ENCODE data around the gene TNFRSF1A.
"Not testable (repeated sequence)": the region's sequence is repeated elsewhere in the genome, so short reads cannot be mapped to it uniquely, and the experiment has no call there.

Gene TNFRSF1A

GRCh38 chr12:6338955-6339354 lies 2.9 kb downstream of the TNFRSF1A start:
- H3K79me2 ChIP-seq (ENCODE audit: insufficient read depth, low read length) = peaks cover 88% of the 10 kb centered on the region
- peak overlapping the region; percentile 100 for H3K9ac ChIP-seq (ENCODE audit: low read depth, low read length, poor library complexity, severe bottlenecking)
- H3K36me3 ChIP-seq (ENCODE audit: insufficient read depth, low read length) = peaks cover 9% of the 10 kb centered on the region; the same call in 1 of the 2 replicates
- H3K9me2 ChIP-seq (replicated peaks; ENCODE audit: low read depth, low read length) = no peaks in the 10 kb centered on the region
- H3K27me3 ChIP-seq (ENCODE audit: insufficient read depth, low read length, poor library complexity, severe bottlenecking) = peaks cover 11% of the 10 kb centered on the region
- H2AFZ ChIP-seq (ENCODE audit: low read length) = no peak overlapping the region
- peak overlapping the region; percentile 100 for H3K4me2 ChIP-seq (ENCODE audit: low read depth, low read length, poor library complexity, severe bottlenecking)
- H3K4me3 ChIP-seq (ENCODE audit: low read length, poor library complexity, severe bottlenecking) = peak overlapping the region; percentile 94
- no peaks in the 10 kb centered on the region for H3K9me3 ChIP-seq (ENCODE audit: insufficient read depth, low read depth, low read length)
- TF ChIP-seq, protein P1, sequence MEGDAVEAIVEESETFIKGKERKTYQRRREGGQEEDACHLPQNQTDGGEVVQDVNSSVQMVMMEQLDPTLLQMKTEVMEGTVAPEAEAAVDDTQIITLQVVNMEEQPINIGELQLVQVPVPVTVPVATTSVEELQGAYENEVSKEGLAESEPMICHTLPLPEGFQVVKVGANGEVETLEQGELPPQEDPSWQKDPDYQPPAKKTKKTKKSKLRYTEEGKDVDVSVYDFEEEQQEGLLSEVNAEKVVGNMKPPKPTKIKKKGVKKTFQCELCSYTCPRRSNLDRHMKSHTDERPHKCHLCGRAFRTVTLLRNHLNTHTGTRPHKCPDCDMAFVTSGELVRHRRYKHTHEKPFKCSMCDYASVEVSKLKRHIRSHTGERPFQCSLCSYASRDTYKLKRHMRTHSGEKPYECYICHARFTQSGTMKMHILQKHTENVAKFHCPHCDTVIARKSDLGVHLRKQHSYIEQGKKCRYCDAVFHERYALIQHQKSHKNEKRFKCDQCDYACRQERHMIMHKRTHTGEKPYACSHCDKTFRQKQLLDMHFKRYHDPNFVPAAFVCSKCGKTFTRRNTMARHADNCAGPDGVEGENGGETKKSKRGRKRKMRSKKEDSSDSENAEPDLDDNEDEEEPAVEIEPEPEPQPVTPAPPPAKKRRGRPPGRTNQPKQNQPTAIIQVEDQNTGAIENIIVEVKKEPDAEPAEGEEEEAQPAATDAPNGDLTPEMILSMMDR (conservative IDR thresholded peaks at IDR 0.05; ENCODE audit: low read length) = no peak
- no peak for TF ChIP-seq EZH2phosphoT487 (IDR thresholded peaks at IDR 0.05; ENCODE audit: borderline replicate concordance)
- peaks cover 52% of the 10 kb centered on the region for H4K20me1 ChIP-seq (ENCODE audit: insufficient read depth, low read length, poor library complexity, severe bottlenecking)
- H3F3A ChIP-seq (ENCODE audit: low read depth) = peaks cover 11% of the 10 kb centered on the region; the same call in 1 of the 2 replicates
- H3K4me1 ChIP-seq (ENCODE audit: insufficient read depth, low read length, poor library complexity, severe bottlenecking) = peaks cover 68% of the 10 kb centered on the region

GRCh38 chr12:6338536-6338935 lies 3.3 kb downstream of the TNFRSF1A start:
- Histone ChIP-seq H3F3A (ENCODE audit: low read depth) (peaks cover 11% of the 10 kb centered on the region; the same call in 1 of the 2 replicates), H3K4me3 (ENCODE audit: low read length, poor library complexity, severe bottlenecking) (peak overlapping the region; percentile 94), H3K9ac (ENCODE audit: low read depth, low read length, poor library complexity, severe bottlenecking) (peak overlapping the region; percentile 100), H3K4me2 (ENCODE audit: low read depth, low read length, poor library complexity, severe bottlenecking) (peak overlapping the region; percentile 100), H3K79me2 (ENCODE audit: insufficient read depth, low read length) (peaks cover 92% of the 10 kb centered on the region), H3K27me3 (ENCODE audit: insufficient read depth, low read length, poor library complexity, severe bottlenecking) (peaks cover 11% of the 10 kb centered on the region), H4K20me1 (ENCODE audit: insufficient read depth, low read length, poor library complexity, severe bottlenecking) (peaks cover 54% of the 10 kb centered on the region), H3K36me3 (ENCODE audit: insufficient read depth, low read length) (peaks cover 14% of the 10 kb centered on the region; the same call in 1 of the 2 replicates), H3K4me1 (ENCODE audit: insufficient read depth, low read length, poor library complexity, severe bottlenecking) (peaks cover 64% of the 10 kb centered on the region)
- H3K9me2 ChIP-seq (replicated peaks; ENCODE audit: low read depth, low read length); H3K9me3 ChIP-seq (ENCODE audit: insufficient read depth, low read depth, low read length); H2AFZ ChIP-seq (ENCODE audit: low read length): not testable (repeated sequence)

GRCh38 chr12:6337958-6338433 lies 3.9 kb downstream of the TNFRSF1A start:
- Histone ChIP-seq H3F3A (ENCODE audit: low read depth) (peaks cover 11% of the 10 kb centered on the region; the same call in 1 of the 2 replicates), H3K4me1 (ENCODE audit: insufficient read depth, low read length, poor library complexity, severe bottlenecking) (peaks cover 59% of the 10 kb centered on the region), H3K9me2 (replicated peaks; ENCODE audit: low read depth, low read length) (no peaks in the 10 kb centered on the region), H2AFZ (ENCODE audit: low read length) (no peak overlapping the region), H3K9ac (ENCODE audit: low read depth, low read length, poor library complexity, severe bottlenecking) (peak overlapping the region; percentile 100), H4K20me1 (ENCODE audit: insufficient read depth, low read length, poor library complexity, severe bottlenecking) (peaks cover 59% of the 10 kb centered on the region), H3K9me3 (ENCODE audit: insufficient read depth, low read depth, low read length) (no peaks in the 10 kb centered on the region), H3K79me2 (ENCODE audit: insufficient read depth, low read length) (peaks cover 96% of the 10 kb centered on the region), H3K4me2 (ENCODE audit: low read depth, low read length, poor library complexity, severe bottlenecking) (peak overlapping the region; percentile 100), H3K4me3 (ENCODE audit: low read length, poor library complexity, severe bottlenecking) (peak overlapping the region; percentile 94), H3K27me3 (ENCODE audit: insufficient read depth, low read length, poor library complexity, severe bottlenecking) (peaks cover 11% of the 10 kb centered on the region), H3K36me3 (ENCODE audit: insufficient read depth, low read length) (peaks cover 19% of the 10 kb centered on the region; the same call in 1 of the 2 replicates)
- TF ChIP-seq, protein P1 (conservative IDR thresholded peaks at IDR 0.05; ENCODE audit: low read length) = no peak
- no peak for TF ChIP-seq EZH2phosphoT487 (IDR thresholded peaks at IDR 0.05; ENCODE audit: borderline replicate concordance)

Data from Loucy (cell line).